ENCODE data around the gene PRSS38. TPM values are rescaled to one million over a fixed set of nuclear protein-coding genes. Genes with fewer than 3 reads are reported as not detected.

Gene PRSS38
- total RNA-seq, 1 experiment from 2014 or later, result not detected

DNA sequence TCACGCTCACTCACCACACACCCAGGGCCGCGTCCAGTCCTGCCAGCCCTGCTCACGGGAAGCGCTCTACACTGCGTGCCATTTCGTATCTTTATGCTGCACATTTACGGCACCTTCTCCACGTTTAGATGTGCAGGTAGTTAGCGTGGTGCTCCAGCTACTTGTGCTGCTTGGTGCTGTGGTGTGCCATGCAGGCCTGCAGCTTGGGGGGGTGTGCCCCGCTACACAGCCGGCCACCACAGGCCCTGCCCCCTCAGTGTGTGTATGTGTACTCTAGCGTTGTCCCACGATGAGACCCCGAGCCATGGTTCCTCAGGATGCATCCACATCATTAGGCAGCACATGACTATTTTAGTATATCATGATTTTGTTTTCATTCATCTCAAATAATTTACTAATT lies 41.9 kb upstream of the PRSS38 start:
- no TSS peak for BruUV-seq (replicated peaks)
- H3F3A ChIP-seq (ENCODE audit: insufficient read depth, low read depth), result no peaks in the 10 kb centered on the region
- H2AFZ ChIP-seq, result no peak overlapping the region
- H3K27me3 ChIP-seq (ENCODE audit: insufficient read depth, low read depth), result no peaks in the 10 kb centered on the region
- H3K4me3 ChIP-seq, result no peak overlapping the region
- no peaks in the 10 kb centered on the region for H3K4me1 ChIP-seq (replicated peaks; ENCODE audit: insufficient read depth)
- H3K79me2 ChIP-seq (ENCODE audit: low read depth), result no peaks in the 10 kb centered on the region
- H3K36me3 ChIP-seq (ENCODE audit: low read depth), result peaks cover under 1% of the 10 kb centered on the region; the same call in 1 of the 2 replicates
- DNase-seq, result no peak
- no peak for TF ChIP-seq CTCF (conservative IDR thresholded peaks at IDR 0.05)
- TF ChIP-seq EZH2 (IDR thresholded peaks at IDR 0.05; ENCODE audit: low read depth), result no peak
- ChIA-PET POLR2A (ENCODE audit: unreplicated experiment) (no interaction called here), CTCF (no interaction called here)
- no peak overlapping the region for H3K27ac ChIP-seq
- H3K9me2 ChIP-seq (ENCODE audit: insufficient read depth), result no peaks in the 10 kb centered on the region
- H3K9me3 ChIP-seq (ENCODE audit: insufficient read depth, low read depth), result no peaks in the 10 kb centered on the region
- intact Hi-C loops (cut with micrococcal nuclease; ENCODE audit: unreplicated experiment), result no loop called here
- H4K20me1 ChIP-seq (ENCODE audit: insufficient read depth), result 0 out of 2 replicates have a peak, but pooled peaks cover 4% of the 10 kb centered on the region
- H3K4me2 ChIP-seq, result no peak overlapping the region

DNA sequence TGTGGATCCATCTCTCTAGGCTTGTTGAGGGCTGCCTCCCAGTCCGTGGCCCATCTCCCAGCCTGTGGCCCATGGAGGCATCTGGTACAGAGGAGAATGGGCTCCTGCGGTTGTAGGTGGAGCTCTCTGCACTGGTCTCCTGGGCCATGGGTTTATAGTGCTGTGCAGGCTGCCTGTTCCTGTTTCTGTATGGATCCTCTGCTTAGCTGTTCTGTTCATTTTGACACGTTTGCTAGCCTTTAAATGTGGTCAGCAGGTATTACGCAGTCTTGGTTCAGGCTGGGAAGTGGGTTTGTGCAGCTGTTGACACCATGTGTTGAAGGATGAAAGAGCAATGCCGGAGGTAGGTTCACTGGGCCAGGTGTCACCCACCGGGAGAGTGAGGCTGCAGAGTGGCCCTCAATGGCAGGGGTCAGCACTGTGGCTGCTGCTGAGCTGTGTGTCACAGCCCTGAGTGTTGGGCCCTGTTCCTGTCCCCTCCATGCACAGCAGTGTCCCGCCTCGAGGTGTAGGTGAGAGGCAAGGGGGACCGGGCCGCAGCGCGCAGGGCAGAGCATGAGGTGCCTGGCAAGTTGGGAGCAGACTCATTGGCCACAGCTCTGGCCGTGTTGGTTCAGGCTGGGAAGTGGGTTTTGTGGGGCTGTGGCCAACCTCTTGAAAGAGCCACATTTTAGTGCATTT lies 41.3 kb upstream of the PRSS38 start:
- no peak for DNase-seq
- Histone ChIP-seq H3K27ac (no peak overlapping the region), H3K27me3 (ENCODE audit: insufficient read depth, low read depth) (no peaks in the 10 kb centered on the region), H2AFZ (no peak overlapping the region), H3K9me2 (ENCODE audit: insufficient read depth) (no peaks in the 10 kb centered on the region), H3K79me2 (ENCODE audit: low read depth) (no peaks in the 10 kb centered on the region), H3K9me3 (ENCODE audit: insufficient read depth, low read depth) (no peaks in the 10 kb centered on the region), H3K4me2 (no peak overlapping the region), H4K20me1 (ENCODE audit: insufficient read depth) (0 out of 2 replicates have a peak, but pooled peaks cover 4% of the 10 kb centered on the region), H3K4me1 (replicated peaks; ENCODE audit: insufficient read depth) (no peaks in the 10 kb centered on the region), H3K36me3 (ENCODE audit: low read depth) (no peaks in the 10 kb centered on the region), H3F3A (ENCODE audit: insufficient read depth, low read depth) (no peaks in the 10 kb centered on the region), H3K4me3 (no peak overlapping the region)
- ChIA-PET CTCF (no interaction called here), POLR2A (ENCODE audit: unreplicated experiment) (interaction anchor here (0.6 kb wide), 1 partner anchor 271 kb away, joined by 4 read pairs; no protein-coding TSS in a partner anchor)
- no TSS peak for BruUV-seq (replicated peaks)
- intact Hi-C loops (cut with micrococcal nuclease; ENCODE audit: unreplicated experiment), result no loop called here
- TF ChIP-seq EZH2 (IDR thresholded peaks at IDR 0.05; ENCODE audit: low read depth) (no peak), CTCF (conservative IDR thresholded peaks at IDR 0.05) (no peak)

- CTCF ChIA-PET, result no interaction called here
- H3K4me3 ChIP-seq, result no peak overlapping the region
- H4K20me1 ChIP-seq (ENCODE audit: insufficient read depth), result 0 out of 2 replicates have a peak, but pooled peaks cover 4% of the 10 kb centered on the region
- H3K27ac ChIP-seq, result no peak overlapping the region
- no peaks in the 10 kb centered on the region for H3K27me3 ChIP-seq (ENCODE audit: insufficient read depth, low read depth)
- no TSS peak for BruUV-seq (replicated peaks)
- no peak overlapping the region for H3K4me2 ChIP-seq
- no peaks in the 10 kb centered on the region for H3K36me3 ChIP-seq (ENCODE audit: low read depth)
- TF ChIP-seq EZH2 (IDR thresholded peaks at IDR 0.05; ENCODE audit: low read depth) (no peak), CTCF (conservative IDR thresholded peaks at IDR 0.05) (no peak)
- H3K4me1 ChIP-seq (replicated peaks; ENCODE audit: insufficient read depth), result no peaks in the 10 kb centered on the region
- POLR2A ChIA-PET (ENCODE audit: unreplicated experiment), result interaction anchor here (0.6 to 1.2 kb wide), 2 partner anchors 9 to 270 kb away, joined by 4 to 5 read pairs; no protein-coding TSS in a partner anchor
- no peaks in the 10 kb centered on the region for H3K79me2 ChIP-seq (ENCODE audit: low read depth)
- no peaks in the 10 kb centered on the region for H3K9me3 ChIP-seq (ENCODE audit: insufficient read depth, low read depth)
- H3F3A ChIP-seq (ENCODE audit: insufficient read depth, low read depth), result no peaks in the 10 kb centered on the region
- no peak overlapping the region for H2AFZ ChIP-seq
- DNase-seq, result no peak
- H3K9me2 ChIP-seq (ENCODE audit: insufficient read depth), result no peaks in the 10 kb centered on the region
- intact Hi-C loops (cut with micrococcal nuclease; ENCODE audit: unreplicated experiment), result no loop called here
These were observed 40.4 kb upstream of the PRSS38 start for GRCh38 chr1:227774821-227775661.
